K562 (cell line): ENCODE data around the gene SNCA. TPM values are rescaled to one million over a fixed set of nuclear protein-coding genes. Genes with fewer than 3 reads are reported as not detected.

Source experiments
- ATAC-seq: fragments of 200-7000 bp; cut with Tn5 transposase; 3 replicates; pipeline ENCODE4 v1.9.1; 2020; ENCODE audit warnings: moderate library complexity
- BruUV-seq: library from RNA; stranded (reverse); fragments of 400-500 nt; replicated peaks from 2 replicates; lab custom pipeline; 2021; lab: Mats Ljungman, UMichigan
- CTCF ChIA-PET: fragments of 300-600 bp; formaldehyde crosslinking; extraction: SDS; loops from one replicate; lab custom pipeline; 2021; ENCODE audit warnings: low intra/inter-chr PET ratio; lab: Yijun Ruan, JAX
- POLR2A ChIA-PET: fragments of 300-600, 350-650 bp; sonication (Branson Sonifier 250); formaldehyde crosslinking; extraction: SDS; loops from one replicate; lab custom pipeline; 2021; ENCODE audit warnings: antibody characterized with exemption, inconsistent platforms; lab: Yijun Ruan, JAX
- DNase-seq, 4 experiments: peaks; one replicate each; pipeline versions ENCODE4 v3.0.0 to v3.0.0-alpha.2; 2011 to 2018; ENCODE audit warnings: low spot score in 3 of 4, mixed read lengths in 3 of 4; ENCODE audit errors: extremely low read depth in 1 of 4
- FAIRE-seq: peaks from 2 replicates; lab custom pipeline; 2011; peaks lifted over from hg19 to GRCh38; lab: Jason Lieb, UNC
- H2AFZ ChIP-seq: 2 replicates; pipeline ENCODE4 v1.6.0; 2011; ENCODE audit warnings: low read depth, low read length, control low read depth, inconsistent platforms
- H3K27ac ChIP-seq: fragments of 200-600 bp; 3 replicates; pipeline ENCODE4 v1.8.0; 2011; ENCODE audit warnings: low read depth, mild to moderate bottlenecking, control low read depth, inconsistent platforms, low read length, moderate library complexity, mixed read lengths; ENCODE audit errors: extremely low read depth
- H3K27me3 ChIP-seq, 2 experiments: fragments of 300-600 bp in 1 of 2; 2 replicates in 1 of 2; 3 replicates in 1 of 2; pipeline versions ENCODE4 v1.6.0 to v1.8.0; 2011; ENCODE audit warnings: inconsistent platforms in 2 of 2, low read length in 2 of 2, mild to moderate bottlenecking in 1 of 2, mixed read lengths in 1 of 2, moderate library complexity in 1 of 2; ENCODE audit not compliant: control insufficient read depth in 2 of 2, insufficient read depth in 2 of 2
- H3K36me3 ChIP-seq: fragments of 300-600 bp; 3 replicates; pipeline ENCODE4 v1.8.0; 2011; ENCODE audit warnings: mild to moderate bottlenecking, low read length, inconsistent platforms; ENCODE audit not compliant: control insufficient read depth, insufficient read depth
- H3K4me1 ChIP-seq, 2 experiments: fragments of 200-600 bp in 1 of 2; replicated peaks in 1 of 2; 2 replicates in 1 of 2; 3 replicates in 1 of 2; pipeline versions ENCODE4 v1.5.1 to v1.8.0; 2011; ENCODE audit warnings: inconsistent platforms in 2 of 2, low read length in 2 of 2, mild to moderate bottlenecking in 1 of 2, mixed read lengths in 1 of 2, moderate library complexity in 1 of 2; ENCODE audit not compliant: control insufficient read depth in 2 of 2, insufficient read depth in 2 of 2
- H3K4me2 ChIP-seq: 2 replicates; pipeline ENCODE4 v1.6.1; 2011; ENCODE audit warnings: low read length, control low read depth, inconsistent platforms, mixed read lengths; ENCODE audit not compliant: insufficient read depth
- H3K4me3 ChIP-seq: fragments of 200-600 bp; sonication (generic), shearing (Covaris generic); 2 replicates; pipeline ENCODE4 v1.5.1; 2016; ENCODE audit warnings: control low read depth, inconsistent platforms
- H3K79me2 ChIP-seq: fragments of 200-600 bp; 3 replicates; pipeline ENCODE4 v1.8.0; 2011; ENCODE audit warnings: low read length, inconsistent platforms; ENCODE audit not compliant: control insufficient read depth, insufficient read depth
- H3K9ac ChIP-seq, 2 experiments: 2 replicates each; pipeline versions ENCODE4 v1.6.0 to v1.6.1; 2011; ENCODE audit warnings: low read depth in 2 of 2, low read length in 2 of 2, control low read depth in 1 of 2, inconsistent platforms in 1 of 2, mild to moderate bottlenecking in 1 of 2, mixed read lengths in 1 of 2; ENCODE audit not compliant: insufficient read depth in 1 of 2
- H3K9me1 ChIP-seq: one replicate; pipeline ENCODE4 v1.6.0; 2011; ENCODE audit warnings: inconsistent platforms, mild to moderate bottlenecking, low read length, moderate library complexity; ENCODE audit not compliant: control insufficient read depth, insufficient read depth
- H3K9me3 ChIP-seq: replicated peaks from 2 replicates; pipeline ENCODE4 v1.5.1; 2011; ENCODE audit warnings: low read depth, low read length, inconsistent platforms; ENCODE audit not compliant: control insufficient read depth, insufficient read depth
- H4K20me1 ChIP-seq: replicated peaks from 2 replicates; pipeline ENCODE4 v1.6.1; 2011; ENCODE audit warnings: low read length, inconsistent platforms, mixed read lengths; ENCODE audit not compliant: control insufficient read depth, insufficient read depth
- BRCA1 ChIP-seq, 2 experiments: fragments of 450-650 bp in 1 of 2; sonication (generic) in 1 of 2; formaldehyde crosslinking in 1 of 2; IDR thresholded peaks; 2 replicates each; pipeline versions ENCODE4 v1.5.0 to v1.6.1; 2017 to 2020; ENCODE audit warnings: mild to moderate bottlenecking in 1 of 2, missing genetic modification reagents in 1 of 2
- CEBPG ChIP-seq, 3 experiments: fragments of 200-800 bp in 1 of 3; sonication (Bioruptor generic) in 1 of 3; sonication (generic) in 1 of 3; formaldehyde crosslinking in 1 of 3; IDR thresholded peaks in 2 of 3; conservative IDR thresholded peaks in 1 of 3; 2 replicates each; pipeline versions ENCODE4 v1.6.1 to v1.8.0; 2016 to 2022; ENCODE audit warnings: missing compliant biosample characterization in 2 of 3, missing genetic modification characterization in 2 of 3, mild to moderate bottlenecking in 1 of 3, missing genetic modification reagents in 1 of 3
- ERF ChIP-seq: fragments of 450-650 bp; formaldehyde crosslinking; IDR thresholded peaks from 2 replicates; pipeline ENCODE4 v1.4.0; 2020; ENCODE audit warnings: mild to moderate bottlenecking, mixed read lengths
- EZH2 ChIP-seq: IDR thresholded peaks from 2 replicates; pipeline ENCODE4 v1.6.1; 2012; ENCODE audit warnings: low read depth, mild to moderate bottlenecking, inconsistent platforms, low read length, borderline replicate concordance
- KDM2B ChIP-seq: fragments of 250-450 bp; sonication (Bioruptor Pico); IDR thresholded peaks from 2 replicates; pipeline ENCODE4 v1.8.0; 2021; ENCODE audit warnings: mild to moderate bottlenecking, moderate library complexity
- NCOA6 ChIP-seq: fragments of 450-650 bp; IDR thresholded peaks from 2 replicates; pipeline ENCODE4 v1.6.1; 2017; ENCODE audit warnings: mild to moderate bottlenecking
- NCOR1 ChIP-seq: fragments of 450-650 bp; IDR thresholded peaks from 2 replicates; pipeline ENCODE4 v1.6.1; 2016; ENCODE audit warnings: mild to moderate bottlenecking, moderate library complexity
- NFE2 ChIP-seq: IDR thresholded peaks from 2 replicates; pipeline ENCODE4 v1.6.1; 2014; ENCODE audit warnings: antibody characterized with exemption, low read depth
- SMARCA4 ChIP-seq: fragments of 450-650 bp; IDR thresholded peaks from 2 replicates; pipeline ENCODE4 v1.6.1; 2016
- STAT5B ChIP-seq: fragments of 250-450 bp; sonication (Bioruptor Pico); IDR thresholded peaks from 2 replicates; pipeline ENCODE4 v1.8.0; 2021; ENCODE audit warnings: mild to moderate bottlenecking, inconsistent platforms
- TFAM ChIP-seq: fragments of 250-450 bp; sonication (Bioruptor Pico); conservative IDR thresholded peaks from 2 replicates; pipeline ENCODE4 v1.5.0; 2021; ENCODE audit warnings: mild to moderate bottlenecking, moderate library complexity
- ZBTB8A ChIP-seq: fragments of 450-650 bp; IDR thresholded peaks from 2 replicates; pipeline ENCODE4 v1.6.1; 2018; ENCODE audit warnings: mild to moderate bottlenecking, moderate library complexity; ENCODE audit not compliant: partially characterized antibody
- ZC3H11A ChIP-seq: IDR thresholded peaks from 2 replicates; pipeline ENCODE4 v1.6.1; 2012; ENCODE audit warnings: low read depth, low read length, improper control_type of control experiment
- ZC3H4 ChIP-seq: sonication (generic); formaldehyde crosslinking; IDR thresholded peaks from 2 replicates; pipeline ENCODE4 v1.9.0; 2021; ENCODE audit warnings: missing genetic modification reagents, borderline replicate concordance
- WGBS: fragments of 100-300 bp; shearing (Covaris generic); methylation state at CpG from one replicate; pipeline ENCODE4 v1.1.6; 2016; ENCODE audit warnings: low coverage, mixed read lengths; ENCODE audit not compliant: insufficient coverage; ENCODE audit errors: missing lambda C conversion rate; 5-methylcytosine and 5-hydroxymethylcytosine counted together
- in situ Hi-C: fragments of 300-500 bp; cut with MboI; formaldehyde crosslinking; loops from 4 replicates; pipeline ENCODE4 v1.15.0; 2018; ENCODE audit warnings: inconsistent platforms, mixed read lengths
- intact Hi-C: fragments of 100-400 bp; cut with micrococcal nuclease; formaldehyde crosslinking; loops from 2 replicates; pipeline ENCODE4 v1.14.2; 2022
- polyA plus RNA-seq, 8 experiments: library from polyadenylated mRNA; depleted of rRNA in 4 of 8; stranded (reverse) in 5 of 8; unstranded in 3 of 8; fragments of >200 nt; fragmentation: Nextera tagmentation in 2 of 8; fragmentation: Illumina TruSeq in 1 of 8; extraction: Ambion mirVana in 2 of 8; extraction: Trizol in 1 of 8; gene quantifications; 2 replicates each; pipeline versions ENCODE4 v1.2.1 to v1.2.3, GENCODE V29; 2011 to 2014; ENCODE audit warnings: inconsistent platforms in 1 of 8, missing spikeins in 1 of 8
- total RNA-seq, 7 experiments: library from RNA; depleted of rRNA in 6 of 7; stranded (reverse); fragments of >200 nt in 6 of 7; fragmentation: Illumina TruSeq in 2 of 7; extraction: Trizol in 2 of 7; gene quantifications; 2 replicates each; pipeline versions ENCODE4 v1.2.1 to v1.2.3, GENCODE V29; 2011 to 2021; ENCODE audit warnings: low replicate concordance in 1 of 7
- TF ChIP-seq, protein P1 (sequence below): IDR thresholded peaks from 2 replicates; pipeline ENCODE4 v1.6.1; 2011; ENCODE audit not compliant: insufficient read length; ENCODE audit errors: extremely low read depth
- TF ChIP-seq, protein P2 (sequence below): sonication (generic); formaldehyde crosslinking; IDR thresholded peaks from 2 replicates; pipeline ENCODE4 v1.8.0; 2023; ENCODE audit warnings: missing genetic modification reagents, mild to moderate bottlenecking, borderline replicate concordance
- TF ChIP-seq, protein P3 (sequence below): fragments of 250-450 bp; sonication (Bioruptor Pico); IDR thresholded peaks from 2 replicates; pipeline ENCODE4 v1.5.0; 2021

SNCA gene
- total and polyA plus RNA-seq, 9 of the 15 experiments (the other 6 are each of a cell fraction or from before 2014, with no cell fraction given), result 1.7 to 12.6 (median 3.6) TPM

GRCh38 chr4:89784686-89785231, 52.2 kb downstream of the SNCA start:
- no peak for FAIRE-seq
- intact Hi-C loops, result no loop called here
- H3K4me3 ChIP-seq, result no peak overlapping the region
- in situ Hi-C loops, result no loop called here
- no peaks in the 10 kb centered on the region for H3K27me3 ChIP-seq
- H2AFZ ChIP-seq, result no peak overlapping the region
- no peak overlapping the region for H3K4me2 ChIP-seq
- POLR2A ChIA-PET, result no interaction called here
- no peaks in the 10 kb centered on the region for H3K9me1 ChIP-seq
- no peak for DNase-seq
- no peaks in the 10 kb centered on the region for H3K79me2 ChIP-seq
- BruUV-seq, result no TSS peak
- H4K20me1 ChIP-seq, result no peaks in the 10 kb centered on the region
- no peak for ATAC-seq
- no peak for TF ChIP-seq TFAM (CRISPR knock-in tag)
- TF ChIP-seq, protein P1, sequence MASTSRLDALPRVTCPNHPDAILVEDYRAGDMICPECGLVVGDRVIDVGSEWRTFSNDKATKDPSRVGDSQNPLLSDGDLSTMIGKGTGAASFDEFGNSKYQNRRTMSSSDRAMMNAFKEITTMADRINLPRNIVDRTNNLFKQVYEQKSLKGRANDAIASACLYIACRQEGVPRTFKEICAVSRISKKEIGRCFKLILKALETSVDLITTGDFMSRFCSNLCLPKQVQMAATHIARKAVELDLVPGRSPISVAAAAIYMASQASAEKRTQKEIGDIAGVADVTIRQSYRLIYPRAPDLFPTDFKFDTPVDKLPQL, result no peak
- no peak for TF ChIP-seq ZC3H4 (CRISPR knock-in tag)
- TF ChIP-seq NCOA6, result no peak
- TF ChIP-seq, protein P2, sequence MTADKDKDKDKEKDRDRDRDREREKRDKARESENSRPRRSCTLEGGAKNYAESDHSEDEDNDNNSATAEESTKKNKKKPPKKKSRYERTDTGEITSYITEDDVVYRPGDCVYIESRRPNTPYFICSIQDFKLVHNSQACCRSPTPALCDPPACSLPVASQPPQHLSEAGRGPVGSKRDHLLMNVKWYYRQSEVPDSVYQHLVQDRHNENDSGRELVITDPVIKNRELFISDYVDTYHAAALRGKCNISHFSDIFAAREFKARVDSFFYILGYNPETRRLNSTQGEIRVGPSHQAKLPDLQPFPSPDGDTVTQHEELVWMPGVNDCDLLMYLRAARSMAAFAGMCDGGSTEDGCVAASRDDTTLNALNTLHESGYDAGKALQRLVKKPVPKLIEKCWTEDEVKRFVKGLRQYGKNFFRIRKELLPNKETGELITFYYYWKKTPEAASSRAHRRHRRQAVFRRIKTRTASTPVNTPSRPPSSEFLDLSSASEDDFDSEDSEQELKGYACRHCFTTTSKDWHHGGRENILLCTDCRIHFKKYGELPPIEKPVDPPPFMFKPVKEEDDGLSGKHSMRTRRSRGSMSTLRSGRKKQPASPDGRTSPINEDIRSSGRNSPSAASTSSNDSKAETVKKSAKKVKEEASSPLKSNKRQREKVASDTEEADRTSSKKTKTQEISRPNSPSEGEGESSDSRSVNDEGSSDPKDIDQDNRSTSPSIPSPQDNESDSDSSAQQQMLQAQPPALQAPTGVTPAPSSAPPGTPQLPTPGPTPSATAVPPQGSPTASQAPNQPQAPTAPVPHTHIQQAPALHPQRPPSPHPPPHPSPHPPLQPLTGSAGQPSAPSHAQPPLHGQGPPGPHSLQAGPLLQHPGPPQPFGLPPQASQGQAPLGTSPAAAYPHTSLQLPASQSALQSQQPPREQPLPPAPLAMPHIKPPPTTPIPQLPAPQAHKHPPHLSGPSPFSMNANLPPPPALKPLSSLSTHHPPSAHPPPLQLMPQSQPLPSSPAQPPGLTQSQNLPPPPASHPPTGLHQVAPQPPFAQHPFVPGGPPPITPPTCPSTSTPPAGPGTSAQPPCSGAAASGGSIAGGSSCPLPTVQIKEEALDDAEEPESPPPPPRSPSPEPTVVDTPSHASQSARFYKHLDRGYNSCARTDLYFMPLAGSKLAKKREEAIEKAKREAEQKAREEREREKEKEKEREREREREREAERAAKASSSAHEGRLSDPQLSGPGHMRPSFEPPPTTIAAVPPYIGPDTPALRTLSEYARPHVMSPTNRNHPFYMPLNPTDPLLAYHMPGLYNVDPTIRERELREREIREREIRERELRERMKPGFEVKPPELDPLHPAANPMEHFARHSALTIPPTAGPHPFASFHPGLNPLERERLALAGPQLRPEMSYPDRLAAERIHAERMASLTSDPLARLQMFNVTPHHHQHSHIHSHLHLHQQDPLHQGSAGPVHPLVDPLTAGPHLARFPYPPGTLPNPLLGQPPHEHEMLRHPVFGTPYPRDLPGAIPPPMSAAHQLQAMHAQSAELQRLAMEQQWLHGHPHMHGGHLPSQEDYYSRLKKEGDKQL, result no peak
- TF ChIP-seq ZBTB8A, result no peak
- TF ChIP-seq NFE2, result no peak
- TF ChIP-seq STAT5B (CRISPR knock-in tag), result no peak
- TF ChIP-seq KDM2B (CRISPR knock-in tag), result no peak
- TF ChIP-seq, protein P3, sequence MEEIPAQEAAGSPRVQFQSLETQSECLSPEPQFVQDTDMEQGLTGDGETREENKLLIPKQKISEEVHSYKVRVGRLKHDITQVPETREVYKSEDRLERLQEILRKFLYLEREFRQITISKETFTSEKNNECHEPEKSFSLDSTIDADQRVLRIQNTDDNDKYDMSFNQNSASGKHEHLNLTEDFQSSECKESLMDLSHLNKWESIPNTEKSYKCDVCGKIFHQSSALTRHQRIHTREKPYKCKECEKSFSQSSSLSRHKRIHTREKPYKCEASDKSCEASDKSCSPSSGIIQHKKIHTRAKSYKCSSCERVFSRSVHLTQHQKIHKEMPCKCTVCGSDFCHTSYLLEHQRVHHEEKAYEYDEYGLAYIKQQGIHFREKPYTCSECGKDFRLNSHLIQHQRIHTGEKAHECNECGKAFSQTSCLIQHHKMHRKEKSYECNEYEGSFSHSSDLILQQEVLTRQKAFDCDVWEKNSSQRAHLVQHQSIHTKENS (CRISPR knock-in tag), result no peak
- TF ChIP-seq CEBPG (CRISPR knock-in tag; IDR thresholded peaks at IDR 0.05), result no peak
- no peak for TF ChIP-seq CEBPG (tag; conservative IDR thresholded peaks at IDR 0.05 in 1 of 2, IDR thresholded peaks at IDR 0.05 in 1 of 2)
- no peak for TF ChIP-seq ERF
- TF ChIP-seq ZC3H11A, result no peak
- no peak for TF ChIP-seq NCOR1
- no peak for TF ChIP-seq BRCA1 (IDR thresholded peaks at IDR 0.05)
- TF ChIP-seq BRCA1 (CRISPR knock-in tag; IDR thresholded peaks at IDR 0.05), result no peak
- TF ChIP-seq EZH2, result no peak
- TF ChIP-seq SMARCA4, result no peak
- TF ChIP-seq, all 486 proteins: peak for 0
- Histone ChIP-seq H3K36me3 (no peaks in the 10 kb centered on the region), H3K27ac (no peak overlapping the region), H3K9ac (no peak overlapping the region), H3K4me1 (no peaks in the 10 kb centered on the region), H3K9me3 (no peaks in the 10 kb centered on the region)
- WGBS, result 6% methylated on average over 2 of the region's 2 CpGs
- CTCF ChIA-PET, result no interaction called here
